Left lung (tissue), 10 donors: Measurements from ENCODE around the gene CAMKK1. TPM values are rescaled to one million over a fixed set of nuclear protein-coding genes. Genes with fewer than 3 reads are reported as not detected.

Experiments used
- ATAC-seq: fragments of 200-7000 bp; cut with Tn5 transposase; one replicate; pipeline ENCODE4 v1.9.1; 2020; ENCODE audit warnings: moderate library complexity
- DNase-seq, 4 donors: peaks; one replicate each; pipeline ENCODE4 v3.0.0-alpha.2; 2013 to 2020
- H3K27ac ChIP-seq, 2 donors: fragments of 200-600 bp; sonication (generic) in 1 of 2; one replicate each; pipeline versions ENCODE4 v1.5.0 to v1.8.0; 2020 to 2021
- H3K27me3 ChIP-seq, 2 donors: fragments of 200-600 bp; sonication (generic) in 1 of 2; one replicate each; pipeline versions ENCODE4 v1.5.0 to v1.8.0; 2020 to 2021
- H3K36me3 ChIP-seq, 2 donors: fragments of 200-600 bp; sonication (generic) in 1 of 2; one replicate each; pipeline versions ENCODE4 v1.5.0 to v1.8.0; 2020 to 2021
- H3K4me1 ChIP-seq, 2 donors: fragments of 200-600 bp; one replicate each; pipeline ENCODE4 v1.8.0; 2021
- H3K4me3 ChIP-seq, 2 donors: fragments of 200-600 bp; sonication (generic) in 1 of 2; one replicate each; pipeline versions ENCODE4 v1.5.0 to v1.8.0; 2020 to 2021; ENCODE audit warnings: mild to moderate bottlenecking in 1 of 2
- H3K9me3 ChIP-seq, 2 donors: fragments of 200-600 bp; sonication (generic) in 1 of 2; one replicate each; pipeline versions ENCODE4 v1.5.0 to v1.8.0; 2020 to 2021
- CTCF ChIP-seq, 2 donors: fragments of 200-600 bp; sonication (generic) in 1 of 2; IDR thresholded peaks; one replicate each; pipeline versions ENCODE4 v1.5.0 to v1.8.0; 2021; ENCODE audit warnings: antibody characterized with exemption in 2 of 2
- intact Hi-C, 2 donors: fragments of 100-400 bp; cut with DNase I; formaldehyde crosslinking; loops; one replicate each; pipeline versions ENCODE4 v1.11.2 to v1.14.2; 2022
- polyA plus RNA-seq, 6 donors: library from polyadenylated mRNA; unstranded; fragments of 120-200 nt; gene quantifications; one replicate each; pipeline ENCODE4 v1.2.1, GENCODE V29; 2013; ENCODE audit not compliant: insufficient read length in 6 of 6
- total RNA-seq, 2 donors: library from RNA; stranded (reverse); fragmentation: NEBNext Ultra II Directional; extraction: Animal tissue kit (Norgen Biotek cat#: 25700); gene quantifications; one replicate each; pipeline ENCODE4 v1.2.1, GENCODE V29; 2021
- donor health status: DM: no; HTN: yes; CAD: no.
- donor health status: DM: no; HTN: no; CAD: no.

CAMKK1 gene
- total and polyA plus RNA-seq, 8 donors: 2.7 to 13.4 (median 3.9) TPM

- DNase-seq (no peak), ATAC-seq (no peak)
- Histone ChIP-seq H3K36me3 (peaks cover 0 to 59% of the 10 kb centered on the region in 2 donors), H3K27ac (no peak overlapping the region), H3K27me3 (no peaks in the 10 kb centered on the region), H3K4me3 (no peak overlapping the region), H3K4me1 (no peaks in the 10 kb centered on the region), H3K9me3 (no peaks in the 10 kb centered on the region)
- TF ChIP-seq CTCF (IDR thresholded peaks at IDR 0.05): no peak
- intact Hi-C loops: no loop called here
These were observed 34.2 kb upstream of the CAMKK1 start for GRCh38 chr17:3926860-3927627.

- Histone ChIP-seq H3K9me3 (no peaks in the 10 kb centered on the region), H3K27ac (no peak overlapping the region), H3K4me3 (no peak overlapping the region), H3K4me1 (no peaks in the 10 kb centered on the region), H3K36me3 (peaks cover 0 to 53% of the 10 kb centered on the region in 2 donors), H3K27me3 (no peaks in the 10 kb centered on the region)
- DNase-seq (no peak), ATAC-seq (no peak)
- TF ChIP-seq CTCF (IDR thresholded peaks at IDR 0.05): no peak
- intact Hi-C loops: no loop called here
These were observed 33.0 kb upstream of the CAMKK1 start for GRCh38 chr17:3925684-3926485.

- Histone ChIP-seq H3K27ac (no peak overlapping the region), H3K27me3 (no peaks in the 10 kb centered on the region), H3K4me3 (no peak overlapping the region), H3K36me3 (peaks cover 0 to 48% of the 10 kb centered on the region in 2 donors), H3K4me1 (no peaks in the 10 kb centered on the region), H3K9me3 (no peaks in the 10 kb centered on the region)
- no peak for TF ChIP-seq CTCF (IDR thresholded peaks at IDR 0.05)
- ATAC-seq (no peak), DNase-seq (no peak)
- intact Hi-C loops: no loop called here
These were observed 31.9 kb upstream of the CAMKK1 start for GRCh38 chr17:3924512-3925350.

GRCh38 chr17:3923466-3924190 lies 30.8 kb upstream of the CAMKK1 start:
- Histone ChIP-seq H3K36me3 (peaks cover 0 to 40% of the 10 kb centered on the region in 2 donors), H3K27ac (no peak overlapping the region), H3K9me3 (no peaks in the 10 kb centered on the region), H3K4me1 (no peaks in the 10 kb centered on the region), H3K27me3 (no peaks in the 10 kb centered on the region), H3K4me3 (no peak overlapping the region)
- ATAC-seq: no peak
- no peak for TF ChIP-seq CTCF (IDR thresholded peaks at IDR 0.05)
- intact Hi-C loops: no loop called here
- DNase-seq: no peak
